Measurements from ENCODE around the gene ME3.
"Not testable (repeated sequence)": the region's sequence is repeated elsewhere in the genome, so short reads cannot be mapped to it uniquely, and the experiment has no call there.

ME3 gene

GRCh38 chr11:86663761-86664160 is 8.7 kb downstream of the ME3 start:
- DNase-seq (ENCODE audit: low spot score), result no peak

- no peak for DNase-seq (ENCODE audit: low spot score)
These were observed 9.1 kb downstream of the ME3 start for GRCh38 chr11:86663291-86663690.

- no peak for DNase-seq (ENCODE audit: low spot score)
These were observed 11.7 kb downstream of the ME3 start for GRCh38 chr11:86660736-86661135.

- DNase-seq (ENCODE audit: low spot score), result no peak
These were observed 12.3 kb downstream of the ME3 start for GRCh38 chr11:86660088-86660487.

- DNase-seq (ENCODE audit: low spot score), result no peak
These were observed 13.9 kb downstream of the ME3 start for GRCh38 chr11:86658534-86658933.

- DNase-seq (ENCODE audit: low spot score), result not testable (repeated sequence)
These were observed 27.2 kb downstream of the ME3 start for GRCh38 chr11:86645212-86645611.

GRCh38 chr11:86644291-86644690 is 28.1 kb downstream of the ME3 start:
- DNase-seq (ENCODE audit: low spot score), result no peak

- no peak for DNase-seq (ENCODE audit: low spot score)
These were observed 30.7 kb downstream of the ME3 start for GRCh38 chr11:86641537-86642261.

- DNase-seq (ENCODE audit: low spot score), result no peak
These were observed 33.3 kb downstream of the ME3 start for GRCh38 chr11:86639137-86639536.

- no peak for DNase-seq (ENCODE audit: low spot score)
These were observed 33.7 kb downstream of the ME3 start for GRCh38 chr11:86638673-86639072.

- no peak for DNase-seq (ENCODE audit: low spot score)
These were observed 34.4 kb downstream of the ME3 start for GRCh38 chr11:86637988-86638387.

GRCh38 chr11:86636275-86636674 is 36.1 kb downstream of the ME3 start:
- DNase-seq (ENCODE audit: low spot score), result no peak

- DNase-seq (ENCODE audit: low spot score), result no peak
These were observed 39.7 kb downstream of the ME3 start for GRCh38 chr11:86632499-86633269.

GRCh38 chr11:86630229-86630981 is 42.0 kb downstream of the ME3 start:
- DNase-seq (ENCODE audit: low spot score), result no peak

GRCh38 chr11:86629045-86629706 is 43.2 kb downstream of the ME3 start:
- DNase-seq (ENCODE audit: low spot score), result no peak

GRCh38 chr11:86627776-86628455 is 44.5 kb downstream of the ME3 start:
- DNase-seq (ENCODE audit: low spot score), result no peak

- DNase-seq (ENCODE audit: low spot score), result no peak
These were observed 46.4 kb downstream of the ME3 start for GRCh38 chr11:86625981-86626380.

GRCh38 chr11:86625544-86625943 is 46.9 kb downstream of the ME3 start:
- DNase-seq (ENCODE audit: low spot score), result no peak

GRCh38 chr11:86624366-86624765 is 48.0 kb downstream of the ME3 start:
- DNase-seq (ENCODE audit: low spot score), result no peak

GRCh38 chr11:86623736-86624135 is 48.7 kb downstream of the ME3 start:
- DNase-seq (ENCODE audit: low spot score), result no peak

- DNase-seq (ENCODE audit: low spot score), result no peak
These were observed 49.3 kb downstream of the ME3 start for GRCh38 chr11:86623041-86623621.

Measured in pons (tissue), 1 donor.